ENCODE measurements around the gene FOXB2.
"Not testable (repeated sequence)": the region's sequence is repeated elsewhere in the genome, so short reads cannot be mapped to it uniquely, and the experiment has no call there.

FOXB2 gene

DNA sequence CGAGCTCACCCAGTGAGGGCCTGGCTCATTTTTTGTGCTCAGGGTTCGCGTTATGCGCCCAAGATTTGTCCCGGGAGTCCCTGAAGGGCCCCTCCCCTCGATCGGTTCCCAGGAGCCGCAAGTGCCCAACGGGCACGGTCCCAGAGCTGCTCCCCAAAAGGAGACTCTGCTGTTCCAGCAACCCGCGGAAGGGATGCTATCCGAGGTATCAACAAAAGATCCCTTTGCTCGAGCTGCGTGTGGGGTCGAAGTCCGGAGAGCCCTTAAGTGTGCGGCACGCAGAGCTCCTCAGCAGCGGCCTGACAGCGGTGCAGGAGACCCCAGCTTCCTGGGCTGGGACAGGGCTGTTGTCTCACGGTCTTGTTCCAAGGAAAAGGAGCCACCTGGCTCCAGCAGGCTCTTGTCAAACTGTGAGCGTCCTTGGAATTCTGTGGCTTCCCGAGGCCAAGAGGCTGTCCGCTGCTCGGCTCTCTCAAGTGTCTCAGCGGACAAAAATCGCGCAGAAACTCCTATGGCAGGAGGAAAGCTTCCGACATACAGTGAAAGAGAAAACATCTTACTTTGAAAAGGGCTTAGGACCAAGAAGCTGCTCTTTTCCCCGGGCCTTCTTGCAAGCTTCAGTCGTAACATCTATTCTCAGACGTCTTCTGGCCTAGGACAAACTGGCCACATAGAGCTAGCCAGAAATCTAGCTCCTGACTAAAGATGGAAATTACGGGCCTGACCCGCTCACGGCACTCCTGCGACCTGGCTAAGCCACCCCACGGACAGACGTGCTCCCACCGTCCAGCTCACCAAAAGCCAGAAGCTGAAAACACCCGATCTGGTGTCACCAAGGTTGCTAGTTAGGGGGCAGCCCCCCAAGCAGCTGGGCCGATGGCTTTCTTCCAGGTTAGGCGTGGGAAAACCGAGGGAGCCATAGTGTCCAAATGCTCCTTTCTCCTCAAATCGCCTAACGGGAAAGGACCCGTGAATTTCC lies 2.6 kb upstream of the FOXB2 start:
- DNase-seq = no peak

DNA sequence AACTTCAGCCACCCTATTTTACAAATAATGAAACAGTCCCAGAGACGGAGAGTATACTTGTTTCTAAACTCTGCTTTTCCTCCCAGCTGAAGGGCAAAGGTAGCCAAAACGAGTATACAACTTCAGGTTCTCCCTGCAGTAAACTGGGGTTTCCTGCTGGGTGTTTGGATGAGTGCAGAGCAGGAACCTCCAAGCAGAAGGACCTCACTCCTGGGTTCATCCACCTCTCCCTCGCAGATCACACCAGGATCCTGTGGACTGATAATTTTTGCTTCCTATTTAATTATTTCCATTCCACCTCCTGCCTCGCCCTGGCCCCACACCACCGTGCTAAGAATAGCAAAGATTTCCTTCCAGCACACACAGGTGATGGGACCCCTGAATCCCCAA lies 2.0 kb upstream of the FOXB2 start:
- no peak for DNase-seq

DNA sequence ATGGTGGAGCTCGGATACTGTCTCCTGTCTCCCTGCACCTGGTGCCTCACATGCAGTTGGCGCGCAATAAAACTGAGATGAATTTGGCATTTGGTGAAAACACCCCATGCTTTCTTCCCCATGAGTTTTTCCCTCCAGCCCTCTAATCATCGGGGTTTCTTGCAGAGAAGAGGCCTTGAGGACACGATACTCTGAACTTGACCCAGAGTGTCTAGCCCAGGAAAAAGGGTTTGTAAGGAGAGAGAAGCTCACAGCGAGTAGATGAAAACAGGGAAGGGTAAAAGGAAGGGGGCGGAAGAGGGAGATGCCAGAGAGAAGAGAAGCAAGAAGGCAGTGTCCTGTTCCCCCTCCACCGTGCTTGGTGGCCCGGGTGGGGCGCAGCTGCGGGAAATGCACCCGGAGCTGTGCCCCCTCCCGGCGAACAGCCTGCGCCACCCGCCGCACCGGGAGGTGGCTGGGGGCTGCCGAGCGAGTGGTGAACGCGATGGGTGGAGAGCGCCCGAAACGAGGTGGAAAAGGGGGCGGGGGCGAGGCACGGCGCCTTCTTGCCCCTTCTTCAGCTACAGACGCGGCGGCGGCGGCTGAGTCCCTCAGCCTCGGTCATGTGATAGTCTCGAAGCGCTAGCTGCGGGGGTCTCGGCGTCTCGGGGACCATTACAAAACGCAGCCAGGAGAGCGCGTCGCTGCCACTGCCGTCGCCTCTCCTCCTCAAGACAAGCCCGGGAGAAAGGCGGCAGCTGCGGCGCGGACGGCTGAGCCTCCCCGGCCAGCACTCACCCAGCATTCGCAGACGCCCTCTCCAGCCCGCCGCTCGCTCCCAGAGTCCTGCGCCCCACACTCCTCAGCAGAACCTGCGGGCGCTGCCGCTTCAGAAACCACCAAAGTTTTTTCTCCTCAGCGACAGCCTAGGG lies 1.1 kb upstream of the FOXB2 start:
- no peak for DNase-seq

DNA sequence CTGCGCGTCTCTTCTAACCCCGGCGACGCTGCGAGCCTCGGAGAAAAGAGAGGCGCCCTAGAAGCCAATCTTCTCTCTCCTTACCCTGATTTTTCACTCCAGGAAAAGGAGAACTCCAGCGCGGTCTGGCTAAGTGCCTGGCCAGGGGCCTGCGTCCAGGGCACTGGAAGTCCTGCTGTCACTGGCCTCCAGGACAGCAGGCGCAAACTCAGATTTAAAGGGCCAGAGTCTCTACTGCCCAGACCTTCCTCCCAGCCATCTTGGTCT lies 553 bp upstream of the FOXB2 start:
- DNase-seq = no peak

DNA sequence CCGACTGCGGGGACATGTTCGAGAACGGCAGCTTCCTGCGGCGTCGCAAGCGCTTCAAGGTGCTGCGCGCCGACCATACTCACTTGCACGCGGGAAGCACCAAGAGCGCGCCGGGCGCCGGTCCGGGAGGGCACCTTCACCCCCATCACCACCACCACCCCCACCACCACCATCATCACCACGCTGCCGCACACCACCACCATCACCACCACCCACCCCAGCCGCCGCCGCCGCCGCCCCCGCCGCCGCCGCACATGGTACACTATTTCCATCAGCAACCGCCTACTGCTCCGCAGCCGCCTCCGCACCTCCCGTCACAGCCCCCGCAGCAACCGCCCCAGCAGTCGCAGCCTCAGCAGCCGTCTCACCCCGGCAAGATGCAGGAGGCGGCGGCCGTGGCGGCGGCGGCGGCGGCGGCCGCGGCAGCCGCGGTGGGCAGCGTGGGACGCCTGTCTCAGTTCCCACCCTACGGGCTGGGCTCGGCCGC lies 514 bp downstream of the FOXB2 start:
- DNase-seq = no peak

DNA sequence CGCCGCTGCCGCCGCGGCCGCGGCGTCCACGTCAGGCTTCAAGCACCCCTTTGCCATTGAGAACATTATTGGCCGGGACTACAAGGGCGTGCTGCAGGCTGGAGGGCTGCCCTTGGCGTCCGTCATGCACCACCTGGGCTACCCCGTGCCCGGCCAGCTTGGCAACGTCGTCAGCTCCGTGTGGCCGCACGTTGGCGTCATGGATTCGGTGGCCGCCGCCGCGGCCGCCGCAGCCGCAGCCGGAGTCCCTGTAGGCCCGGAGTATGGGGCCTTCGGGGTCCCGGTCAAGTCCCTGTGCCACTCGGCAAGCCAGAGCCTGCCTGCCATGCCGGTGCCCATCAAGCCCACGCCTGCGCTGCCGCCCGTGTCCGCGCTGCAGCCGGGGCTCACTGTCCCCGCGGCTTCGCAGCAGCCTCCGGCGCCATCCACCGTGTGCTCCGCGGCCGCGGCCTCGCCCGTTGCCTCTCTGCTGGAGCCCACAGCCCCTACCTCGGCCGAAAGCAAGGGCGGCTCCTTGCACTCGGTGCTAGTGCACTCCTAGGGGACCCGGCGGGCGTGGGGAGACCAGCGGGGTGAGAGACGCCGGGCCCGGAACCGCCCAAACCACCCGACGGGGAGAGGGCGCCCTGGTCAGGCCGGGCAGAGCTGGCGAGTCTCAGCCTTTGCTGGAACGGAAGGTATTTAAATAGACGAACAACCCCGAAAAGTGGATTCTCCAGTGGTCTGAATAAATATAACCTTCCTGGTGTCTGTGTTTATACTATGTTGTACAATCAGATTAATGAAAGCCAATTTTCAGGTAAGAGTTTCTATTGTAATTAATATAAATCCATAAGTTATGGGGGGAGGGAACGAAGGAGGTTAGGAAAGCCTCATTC lies 1.2 kb downstream of the FOXB2 start:
- no peak for DNase-seq

DNA sequence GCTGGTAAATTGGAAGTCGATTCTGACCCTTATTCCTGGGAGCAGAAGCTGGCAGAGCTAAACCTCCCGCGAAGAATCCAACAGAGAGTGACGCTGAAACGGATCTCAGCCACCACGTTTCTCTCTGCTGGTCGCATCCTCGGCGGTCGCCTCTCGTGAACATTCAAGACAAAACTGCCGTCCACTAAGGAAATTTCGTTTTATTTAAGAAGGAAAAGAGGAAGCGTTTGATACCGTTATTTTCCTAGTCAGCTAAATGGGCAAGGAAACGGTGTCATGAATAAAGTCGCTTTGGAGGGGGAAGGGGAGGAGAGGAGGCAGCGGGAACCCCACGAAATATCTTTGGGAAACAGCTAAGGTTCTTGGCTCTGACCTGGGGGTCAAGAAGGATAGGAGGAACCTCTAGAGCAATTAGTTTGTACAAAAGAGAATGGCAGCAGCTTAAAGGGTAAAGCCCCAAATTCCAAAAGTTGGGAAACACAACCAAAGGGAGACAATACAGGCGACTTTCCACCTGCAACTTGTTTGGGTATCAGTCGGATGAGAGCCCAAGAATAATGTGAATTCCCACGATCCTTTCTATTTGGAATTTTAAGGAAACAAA lies 1.9 kb downstream of the FOXB2 start:
- no peak for DNase-seq

DNA sequence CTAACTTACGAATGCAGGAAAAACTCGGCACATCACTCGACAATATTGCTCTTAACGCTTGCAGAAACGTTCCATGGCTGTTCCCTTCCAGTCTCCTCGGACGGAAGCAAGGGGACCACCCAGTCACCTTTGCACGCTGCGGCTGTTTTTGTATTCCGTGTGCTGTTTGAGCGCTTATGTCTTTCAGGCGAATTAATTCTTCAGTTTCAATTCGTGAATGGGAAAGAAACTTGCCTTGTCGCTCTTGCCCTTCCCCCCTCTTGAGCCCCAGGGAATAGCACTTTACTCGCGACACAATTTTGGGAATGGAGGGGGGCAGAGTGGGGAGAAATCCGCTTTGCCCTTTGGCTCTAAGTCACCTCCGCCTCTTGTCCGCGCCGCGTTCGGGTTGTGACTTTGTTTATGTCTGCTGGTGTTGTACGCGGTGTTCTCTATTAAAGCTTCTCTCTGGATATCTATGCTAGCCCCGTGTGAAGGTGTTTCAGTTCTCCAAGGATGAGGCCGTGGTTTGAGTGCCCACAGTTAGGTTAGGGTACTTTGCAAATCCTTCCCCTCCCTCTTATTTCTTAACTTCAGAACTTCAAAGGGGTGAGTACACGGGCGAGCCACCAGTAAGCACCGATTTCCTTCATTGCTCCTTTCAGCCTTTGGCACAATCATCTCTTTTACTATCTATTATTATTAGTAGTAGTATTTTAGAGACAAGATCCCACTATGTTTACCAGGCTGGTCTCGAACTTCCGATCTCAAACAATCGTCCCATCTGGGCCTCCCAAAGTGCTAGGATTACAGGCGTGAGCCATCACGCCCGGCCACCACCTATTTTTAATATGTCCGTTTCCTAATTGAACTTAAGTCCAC lies 2.7 kb downstream of the FOXB2 start:
- DNase-seq = no peak

DNA sequence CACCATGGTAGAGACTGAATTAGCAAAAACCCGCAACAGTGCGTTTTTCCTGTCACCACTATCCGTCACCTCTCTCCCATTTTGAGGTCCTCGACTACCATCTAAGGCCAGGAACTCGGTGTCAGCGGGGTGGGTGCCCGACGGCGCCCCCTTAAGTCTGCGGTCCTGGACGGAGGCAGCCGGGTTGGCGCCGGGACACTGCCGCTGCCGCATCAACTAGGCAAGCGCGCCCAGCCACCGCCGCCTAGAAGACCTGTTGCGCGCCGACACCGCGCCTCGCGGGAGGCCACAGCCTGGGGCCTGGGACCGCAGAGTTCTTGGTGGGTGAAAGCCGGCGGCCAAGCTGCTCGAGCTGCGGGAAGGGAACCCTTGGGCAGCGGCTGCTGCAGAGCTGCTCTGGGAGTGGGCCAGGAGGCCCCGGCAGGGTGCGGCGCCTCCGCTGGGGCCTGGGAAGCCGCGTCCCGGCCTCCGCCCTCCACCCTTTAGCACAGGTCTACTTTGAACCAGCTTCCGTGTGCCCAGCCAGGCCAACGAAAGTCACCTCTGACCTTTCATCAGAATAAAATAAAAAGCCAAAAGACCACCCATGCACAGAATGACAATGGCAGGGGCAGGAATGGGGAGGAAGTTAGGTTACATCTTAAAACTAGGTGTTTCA lies 3.5 kb downstream of the FOXB2 start:
- no peak for DNase-seq

DNA sequence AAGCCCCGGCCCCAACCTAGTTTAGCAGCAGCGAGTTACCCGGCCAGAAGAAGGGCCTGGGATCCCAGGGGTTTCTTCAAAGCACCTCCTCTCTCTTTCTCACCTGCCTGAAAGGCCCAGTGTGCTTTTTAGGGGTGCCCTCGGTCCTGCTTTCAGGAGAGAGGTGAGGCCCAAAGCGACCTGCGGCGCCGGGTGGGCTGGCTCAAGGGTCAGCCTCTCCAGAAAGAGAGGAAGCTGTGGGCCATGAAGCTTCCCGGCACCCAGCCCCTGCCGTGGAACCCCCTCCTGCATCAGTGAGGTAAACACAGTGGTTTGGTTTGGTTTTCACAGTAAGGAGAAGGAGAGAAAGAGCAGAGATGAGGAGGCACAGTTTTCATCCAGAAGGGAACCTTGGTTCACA lies 4.3 kb downstream of the FOXB2 start:
- DNase-seq = no peak

DNA sequence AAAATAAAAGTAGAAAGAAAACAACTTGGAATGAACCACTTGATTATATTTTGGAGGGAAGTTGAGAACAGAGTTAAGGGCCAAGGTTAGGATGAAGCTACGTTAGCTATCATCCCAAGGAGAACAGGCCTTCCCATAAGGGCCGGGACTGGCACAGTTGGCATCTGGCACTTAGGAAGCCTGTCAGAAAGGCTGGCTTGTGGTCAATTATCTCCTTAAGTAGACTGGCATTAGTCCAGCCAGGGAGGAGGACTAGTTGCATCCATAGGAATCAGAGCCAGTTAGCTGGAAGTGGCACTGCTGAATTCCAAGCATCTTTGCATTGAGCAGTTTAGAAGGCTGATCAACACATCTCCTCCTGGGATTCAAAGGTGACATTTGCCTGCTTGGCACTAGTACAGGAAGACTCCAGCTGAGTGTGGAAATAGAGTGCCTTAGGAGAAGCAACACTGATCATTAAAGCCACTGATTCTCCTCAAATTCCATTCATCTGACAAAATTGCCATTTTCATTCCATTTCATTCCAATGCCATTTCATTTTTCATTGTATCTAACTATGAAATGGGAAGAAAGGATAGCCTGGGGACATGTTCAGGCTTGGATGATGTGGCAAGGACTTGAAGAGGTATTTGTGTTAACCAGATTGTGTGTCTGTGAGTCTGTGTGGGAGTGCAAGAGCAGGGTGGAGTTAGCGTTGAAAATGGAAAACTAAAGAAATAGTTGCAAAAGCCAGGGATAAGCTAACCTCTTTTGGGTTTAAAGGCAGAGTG lies 5.5 kb downstream of the FOXB2 start:
- no peak for DNase-seq

DNA sequence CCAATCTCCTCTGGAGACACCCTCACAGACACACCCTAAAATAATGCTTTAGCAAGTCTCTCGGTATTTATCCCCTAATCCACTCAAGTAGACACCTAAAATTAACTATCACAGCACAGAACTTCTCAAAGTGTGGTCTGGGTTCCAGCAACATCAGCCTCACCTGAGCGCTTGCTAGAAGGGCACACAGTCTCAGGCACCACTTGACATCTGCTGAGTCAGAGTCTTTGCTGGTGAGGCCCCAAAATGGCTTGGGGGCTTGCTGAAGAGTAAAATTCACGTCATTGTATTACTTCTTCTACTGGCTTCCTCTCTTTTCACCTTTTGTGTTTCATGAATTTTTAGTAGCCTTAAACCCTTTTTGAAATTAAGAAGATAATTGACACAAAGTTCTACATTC lies 9.0 kb downstream of the FOXB2 start:
- DNase-seq = no peak

DNA sequence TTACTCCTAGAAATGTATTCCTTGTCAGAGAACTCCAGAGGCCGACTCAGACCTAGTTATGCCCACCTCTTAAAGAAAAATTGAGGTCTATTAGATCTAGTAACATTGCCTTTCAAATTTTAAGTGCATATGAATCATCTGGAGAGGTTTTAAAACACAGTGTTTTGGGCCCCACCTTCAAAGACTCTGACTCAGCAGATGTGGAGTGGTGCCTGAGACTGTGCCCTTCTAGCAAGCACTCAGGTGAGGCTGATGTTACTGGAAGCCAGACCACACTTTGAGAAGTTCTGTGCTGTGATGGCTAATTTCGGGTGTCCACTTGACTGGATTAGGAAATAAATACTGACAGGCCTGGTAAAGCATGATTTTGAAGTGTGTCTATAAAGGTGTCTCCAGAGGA lies 10.6 kb downstream of the FOXB2 start:
- DNase-seq = no peak

DNA sequence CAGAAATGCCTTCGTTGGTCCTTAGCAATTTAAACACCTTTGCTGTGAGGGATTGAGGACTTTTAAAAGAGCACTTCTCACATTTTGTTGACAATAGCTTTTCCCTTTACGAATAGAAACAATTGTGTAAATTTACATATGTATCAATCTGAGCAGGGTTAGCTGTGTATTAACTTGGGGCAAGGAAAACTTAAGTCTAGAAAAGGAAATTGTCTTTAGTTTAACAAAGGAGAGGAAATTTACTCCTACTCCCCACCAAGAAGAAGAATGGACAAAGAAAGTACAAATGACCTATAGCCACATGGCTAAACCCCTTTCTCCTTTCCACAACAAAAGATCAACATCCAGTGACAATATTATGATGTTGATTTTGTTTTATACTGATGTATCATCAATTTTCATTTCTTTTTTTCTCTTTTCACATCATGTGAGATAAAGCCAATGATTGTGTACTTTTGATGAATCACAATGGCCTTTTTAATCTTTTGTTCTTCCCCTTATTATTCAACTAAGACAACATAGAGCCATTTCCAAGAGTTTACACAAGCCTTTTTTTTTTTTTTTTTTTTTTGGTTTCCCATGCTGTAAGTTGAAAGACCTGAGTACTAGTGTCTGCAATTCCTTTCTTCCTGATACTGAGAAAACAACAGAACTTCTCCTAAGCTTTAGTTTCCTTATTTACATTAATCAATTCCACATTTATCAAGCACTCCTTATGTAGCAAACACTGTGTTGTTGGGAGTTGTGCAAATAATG lies 19.0 kb downstream of the FOXB2 start:
- DNase-seq = no peak

DNA sequence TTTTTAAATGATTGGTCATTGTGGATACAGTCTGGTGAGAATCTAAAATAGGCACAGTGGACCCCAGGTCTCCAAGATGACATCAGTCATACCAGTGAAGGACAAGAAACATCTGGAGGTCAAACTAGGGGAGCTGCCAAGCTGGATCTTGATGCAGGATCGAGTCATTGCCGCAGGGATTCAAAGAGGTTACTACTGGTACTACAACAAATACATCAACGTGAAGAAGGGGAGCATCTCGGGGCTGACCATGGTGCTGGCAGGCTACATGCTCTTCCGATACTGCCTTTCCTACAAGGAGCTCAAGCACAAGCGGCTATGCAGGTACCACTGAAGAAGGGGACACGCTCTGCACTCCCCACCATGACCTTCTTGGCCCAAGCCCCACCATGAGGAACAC lies 20.9 kb downstream of the FOXB2 start:
- no peak for DNase-seq

DNA sequence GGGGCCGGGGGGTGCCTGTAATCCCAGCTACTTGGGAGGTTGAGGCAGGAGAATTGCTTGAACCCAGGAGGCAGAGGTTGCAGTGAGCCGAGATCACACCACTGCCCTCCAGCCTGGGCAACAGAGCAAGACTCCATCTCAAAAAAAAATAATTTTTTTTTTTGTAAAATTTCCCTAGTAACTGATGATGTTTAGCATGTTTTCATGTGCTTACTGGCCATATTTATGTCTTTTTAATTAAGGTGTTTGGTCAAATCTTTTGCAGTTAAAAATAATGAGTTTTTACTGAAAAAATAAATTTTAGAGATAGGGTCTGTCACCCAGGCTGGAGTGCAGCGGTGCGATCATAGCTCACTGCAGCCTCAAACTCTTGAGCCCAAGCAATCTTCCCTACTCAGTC lies 24.3 kb downstream of the FOXB2 start:
- DNase-seq = not testable (repeated sequence)

DNA sequence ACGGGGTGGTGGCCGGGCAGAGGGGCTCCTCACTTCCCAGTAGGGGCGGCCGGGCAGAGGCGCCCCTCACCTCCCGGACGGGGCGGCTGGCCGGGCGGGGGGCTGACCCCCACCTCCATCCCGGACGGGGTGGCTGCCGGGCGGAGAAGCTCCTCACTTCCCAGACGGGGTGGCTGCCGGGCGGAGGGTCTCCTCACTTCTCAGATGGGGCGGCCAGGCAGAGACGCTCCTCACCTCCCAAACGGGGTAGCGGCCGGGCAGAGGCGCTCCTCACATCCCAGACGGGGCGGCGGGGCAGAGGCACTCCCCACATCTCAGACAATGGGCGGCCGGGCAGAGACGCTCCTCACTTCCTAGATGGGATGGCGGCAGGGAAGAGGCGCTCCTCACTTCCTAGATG lies 41.2 kb downstream of the FOXB2 start:
- not testable (repeated sequence) for DNase-seq

DNA sequence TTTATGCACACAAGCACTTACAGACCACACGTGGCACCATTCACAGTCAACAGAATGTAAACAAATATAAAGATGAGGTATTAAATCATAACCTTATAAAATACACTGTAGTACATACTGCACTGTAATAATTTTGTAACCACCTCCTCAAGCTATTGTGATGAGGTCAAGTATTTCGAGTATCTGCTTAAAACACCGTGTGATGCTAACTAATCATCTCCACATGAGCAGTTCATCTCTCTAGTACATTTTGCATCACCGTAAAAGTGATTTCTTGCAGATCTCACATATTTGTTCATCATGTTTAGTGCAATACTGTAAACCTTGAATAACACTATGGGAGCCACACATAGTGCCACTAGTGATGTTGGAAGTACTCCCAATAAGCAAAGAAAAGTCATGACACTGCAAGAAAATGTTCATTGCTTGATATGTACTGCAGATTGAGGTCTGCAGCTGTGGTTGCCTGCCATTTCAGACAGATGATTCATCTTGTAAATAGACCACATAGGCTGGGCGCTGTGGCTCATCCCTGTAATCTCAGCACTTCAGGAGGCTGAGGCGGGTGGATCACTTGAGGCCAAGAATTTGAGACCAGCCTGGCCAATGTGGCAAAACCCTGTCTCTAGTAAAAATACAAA lies 44.3 kb downstream of the FOXB2 start:
- DNase-seq = no peak

DNA sequence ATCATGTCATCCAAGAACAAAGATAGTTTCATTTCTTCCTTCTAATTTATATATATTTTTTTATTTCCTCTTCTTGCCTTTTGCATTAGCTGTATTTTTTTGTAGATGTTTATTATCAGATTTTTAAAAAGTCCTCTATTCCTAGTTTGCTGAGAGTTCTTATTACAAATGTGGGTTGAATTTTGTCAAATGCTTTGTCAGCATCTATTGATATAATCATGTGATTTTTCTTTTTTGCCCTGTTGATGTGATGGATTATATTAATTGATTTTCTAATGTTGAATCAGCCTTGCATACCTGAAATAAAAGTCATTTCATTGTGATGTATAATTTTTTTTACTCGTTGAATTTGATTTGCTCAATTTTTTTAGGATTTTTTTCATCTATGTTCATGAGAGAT lies 46.9 kb downstream of the FOXB2 start:
- no peak for DNase-seq

Data from activated gamma-delta T cell treated with Interleukin-2 at 50 U/mL for 16 hours (primary cell).